Cardiac fibroblast (primary cell): ENCODE measurements around the gene PTCD1.
A peak's percentile ranks its signal among the peaks of the same experiment; 100 is the strongest.

Experiments used
- DNase-seq, 2 donors: peaks; one replicate each; pipeline versions ENCODE4 v3.0.0 to v3.0.0-alpha.2; 2010; ENCODE audit warnings: low read depth in 2 of 2
- H3K4me3 ChIP-seq, 2 donors: replicated peaks in 1 of 2; 1 replicate in 1 of 2; 2 replicates in 1 of 2; pipeline ENCODE4 v1.5.1; 2011; ENCODE audit warnings: low read depth in 2 of 2, low read length in 2 of 2, mild to moderate bottlenecking in 2 of 2, moderate library complexity in 1 of 2
- CTCF ChIP-seq: IDR thresholded peaks from one replicate; pipeline ENCODE4 v1.5.1; 2011; ENCODE audit warnings: low read depth, mild to moderate bottlenecking, low read length, inconsistent platforms

PTCD1 gene

DNA sequence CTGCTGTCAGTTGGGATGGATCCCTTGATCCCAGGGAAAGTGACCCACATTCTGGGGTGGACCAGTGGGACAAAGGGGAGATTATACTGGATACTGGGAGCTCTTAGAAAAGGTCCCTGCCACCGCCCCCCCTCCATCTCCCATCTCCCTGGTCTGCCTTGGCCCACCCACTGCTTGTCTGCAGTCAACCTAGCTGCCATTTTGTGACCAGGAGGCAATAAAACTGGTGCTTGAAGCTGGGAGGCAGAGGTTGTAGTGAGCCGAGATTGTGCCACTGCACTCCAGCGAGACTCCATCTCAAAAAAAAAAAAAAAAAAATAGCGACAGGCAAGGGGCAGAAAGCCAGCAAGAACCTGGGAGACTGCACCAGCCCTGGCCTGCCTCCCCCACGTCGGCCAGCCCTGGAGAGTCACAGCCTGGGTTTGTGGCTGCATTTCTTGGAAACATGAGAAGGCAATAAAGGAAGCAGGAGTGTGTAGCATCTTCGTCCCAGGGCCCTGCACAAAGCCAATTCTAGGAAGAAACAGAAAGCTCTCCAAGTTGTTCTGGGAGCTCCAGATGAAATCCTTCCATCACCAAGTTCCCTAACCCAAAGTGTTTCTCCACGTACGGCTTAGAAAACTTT lies 68.7 kb downstream of the PTCD1 start:
- no peak for TF ChIP-seq CTCF
- peak in 1 of 2 donors; percentile 57 for DNase-seq
- H3K4me3 ChIP-seq, result no peak overlapping the region

DNA sequence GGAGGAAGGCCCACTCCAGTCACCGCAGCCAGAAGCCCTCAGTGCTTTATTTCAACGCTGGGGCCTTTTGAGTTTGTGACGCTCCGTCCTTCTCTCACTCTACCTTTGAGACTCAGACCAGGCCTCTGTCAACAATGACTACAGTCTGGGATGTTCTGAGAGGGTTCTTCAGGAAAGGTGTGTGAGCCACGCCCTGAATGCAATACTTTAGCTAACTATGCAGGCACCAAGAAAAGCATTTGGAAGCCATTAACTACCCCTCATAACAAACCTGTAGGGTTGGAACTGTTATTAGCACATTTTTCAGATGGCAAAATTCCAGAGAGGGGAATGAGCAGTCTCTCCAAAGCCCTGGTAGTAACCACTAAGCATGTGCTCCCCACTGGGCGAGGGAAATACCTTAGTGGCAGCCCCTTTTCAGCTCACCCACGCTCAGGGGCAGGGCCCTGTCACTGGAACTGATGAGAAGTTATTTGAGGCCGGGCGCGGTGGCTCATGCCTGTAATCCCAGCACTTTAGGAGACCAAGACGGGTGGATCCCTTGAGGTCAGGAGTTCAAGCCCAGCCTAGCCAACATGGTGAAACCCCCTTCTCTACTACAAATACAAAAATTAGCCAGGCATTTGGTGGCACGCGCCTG lies 69.7 kb downstream of the PTCD1 start:
- no peak overlapping the region for H3K4me3 ChIP-seq
- DNase-seq, result no peak
- no peak for TF ChIP-seq CTCF
